T-helper 2 cell treated with Interferon-gamma antibody and Interleukin-4, amounts not matched to agents 100 ng/mL and 5 ng/mL, for 36 hours (primary cell): ENCODE results near the gene ZNF180. TPM values are rescaled to one million over a fixed set of nuclear protein-coding genes. Genes with fewer than 3 reads are reported as not detected.
"Not testable (repeated sequence)": the region's sequence is repeated elsewhere in the genome, so short reads cannot be mapped to it uniquely, and the experiment has no call there.

Source experiments
- intact Hi-C: fragments of 100-400 bp; cut with micrococcal nuclease; formaldehyde crosslinking; loops from one replicate; pipeline ENCODE4 v1.15.1; 2023
- total RNA-seq: library from RNA; stranded (reverse); gene quantifications from 2 replicates; pipeline ENCODE4 v1.2.3, GENCODE V29; 2022

Gene ZNF180
- total RNA-seq, result 9.8 and 11.8 TPM in 2 replicates

DNA sequence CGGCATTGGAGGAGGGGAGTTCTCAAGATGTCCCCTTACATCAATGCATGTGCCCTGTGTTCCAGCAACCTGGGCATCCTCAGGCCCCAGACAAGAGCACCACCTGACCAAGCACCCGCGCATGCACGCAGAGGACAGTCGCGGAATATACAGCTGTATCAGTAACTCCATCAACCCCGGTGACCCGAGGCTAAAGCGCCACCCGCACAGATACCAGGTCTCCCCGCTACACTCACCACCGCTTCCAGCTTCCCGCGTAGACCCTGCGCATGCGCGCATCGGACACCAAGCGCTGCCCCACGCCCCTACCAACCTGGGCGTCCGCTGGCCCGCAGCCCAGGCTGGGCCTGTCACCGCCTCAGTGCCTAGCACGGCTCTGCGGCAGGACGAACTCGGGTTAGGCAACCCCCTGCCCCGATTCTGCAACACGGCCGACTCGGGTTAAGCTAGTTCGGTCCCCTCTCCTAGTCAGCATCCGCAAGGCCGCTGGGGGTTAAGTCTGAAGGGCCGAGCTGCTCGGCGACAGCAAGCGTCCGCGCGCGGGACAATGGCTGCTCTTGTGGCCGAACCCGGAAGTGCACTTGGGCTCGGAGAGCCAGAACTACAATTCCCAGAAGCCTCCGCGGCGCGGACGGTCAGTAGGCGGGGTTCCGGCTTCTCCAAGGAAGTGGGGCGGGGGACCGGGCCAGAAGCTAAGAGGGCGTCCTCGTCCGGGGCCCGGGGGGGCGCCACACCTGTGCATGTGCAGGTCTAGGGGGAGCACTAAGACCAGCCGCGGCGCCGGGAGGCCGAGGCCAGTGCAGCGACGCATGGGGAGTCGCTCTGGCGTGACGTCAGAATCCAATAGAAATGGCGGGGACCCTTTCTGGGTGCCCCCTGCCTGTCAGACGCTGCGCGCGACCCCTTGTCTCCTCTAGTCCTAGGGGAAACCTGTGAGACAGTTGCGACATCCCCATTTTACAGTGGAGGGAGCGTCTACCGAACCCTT, at the start of gene ZNF180:
Gene ZNF180, minus strand, starts transcription at position 561 of the 988 bp plus-strand sequence. CDS start 3,188 bp downstream, outside the sequence.
- intact Hi-C loops, result loop anchor here (1.0 to 2.0 kb wide), 6 partner anchors 23 to 565 kb away; partner anchors contain the start of genes ZNF155, ZNF225, ZNF227 and ZNF45

DNA sequence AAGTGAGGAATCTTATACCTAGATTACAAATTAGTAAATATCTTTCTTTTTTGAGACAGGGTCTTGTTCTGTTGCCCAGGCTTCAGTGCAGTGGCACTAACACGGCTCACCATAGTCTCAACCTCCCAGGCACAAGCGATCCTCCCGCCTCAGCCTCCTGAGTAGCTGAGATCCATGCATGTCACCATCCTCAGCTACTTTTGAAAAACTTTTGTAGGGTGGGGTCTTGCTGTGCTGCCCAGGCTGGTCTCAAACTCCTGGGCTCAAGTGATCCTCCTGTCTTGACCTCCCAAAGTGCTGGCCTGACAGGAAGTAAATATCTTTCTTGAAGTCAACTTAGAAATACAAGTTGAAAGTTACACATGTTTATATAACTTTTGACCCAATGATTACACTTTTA, 49.2 kb upstream of the ZNF180 start:
- intact Hi-C loops, result no loop called here

DNA sequence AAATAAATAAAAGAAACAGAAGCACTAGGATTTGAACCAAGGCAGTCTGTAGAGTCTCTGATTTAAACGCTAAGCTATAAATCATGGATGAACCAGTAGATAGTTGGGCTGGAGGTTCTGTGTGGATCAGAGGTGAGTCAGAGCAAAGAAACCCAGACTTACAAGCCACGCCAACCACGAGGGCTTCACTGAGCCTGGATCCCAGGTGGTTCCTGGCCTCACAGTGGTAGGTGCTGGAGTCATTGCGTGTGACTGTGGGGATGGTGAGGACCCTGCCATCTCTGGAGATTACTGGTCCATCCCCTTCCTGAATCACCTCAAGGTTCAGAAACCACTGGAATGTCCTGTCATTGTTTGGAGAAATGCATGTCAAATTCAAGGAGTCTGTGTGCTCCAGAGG, 48.4 kb upstream of the ZNF180 start:
- intact Hi-C loops, result no loop called here

DNA sequence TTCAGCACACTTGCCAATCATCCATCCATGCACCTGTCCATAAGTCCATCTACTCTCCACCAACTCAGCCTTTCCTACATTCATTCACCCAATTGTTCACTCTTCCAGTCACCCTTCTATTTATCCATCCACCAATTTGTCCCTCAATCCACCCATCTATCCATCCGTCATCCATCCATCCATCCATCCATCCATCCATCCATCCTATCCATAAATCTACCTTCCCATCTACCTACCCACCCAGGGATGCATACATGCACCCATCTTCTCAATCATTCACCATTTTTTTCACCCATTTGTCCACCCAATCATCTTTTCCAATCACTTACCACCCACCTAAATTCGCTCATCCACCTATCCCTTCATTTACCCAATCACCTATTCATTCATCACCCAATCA, 43.7 kb upstream of the ZNF180 start:
- intact Hi-C loops, result no loop called here

DNA sequence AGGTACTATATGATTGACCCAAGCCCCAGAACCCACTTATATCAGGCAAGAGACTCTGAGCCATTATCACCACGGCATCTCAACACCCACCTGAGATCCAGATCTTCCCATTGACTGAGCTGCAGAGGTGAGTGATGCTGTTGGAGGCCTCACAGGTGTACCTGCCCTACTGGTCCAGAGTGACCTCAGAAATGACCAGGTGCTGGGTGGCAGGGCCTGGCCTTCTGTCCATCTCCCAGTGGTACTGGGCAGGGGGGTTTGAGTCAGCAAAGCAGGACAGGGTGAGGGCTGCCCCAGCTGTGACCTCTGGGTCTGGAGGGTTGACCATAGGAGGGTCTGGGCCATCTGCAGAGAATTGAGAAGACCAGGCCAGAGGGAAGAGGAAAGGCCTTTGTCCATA, 42.3 kb upstream of the ZNF180 start:
- intact Hi-C loops, result no loop called here

DNA sequence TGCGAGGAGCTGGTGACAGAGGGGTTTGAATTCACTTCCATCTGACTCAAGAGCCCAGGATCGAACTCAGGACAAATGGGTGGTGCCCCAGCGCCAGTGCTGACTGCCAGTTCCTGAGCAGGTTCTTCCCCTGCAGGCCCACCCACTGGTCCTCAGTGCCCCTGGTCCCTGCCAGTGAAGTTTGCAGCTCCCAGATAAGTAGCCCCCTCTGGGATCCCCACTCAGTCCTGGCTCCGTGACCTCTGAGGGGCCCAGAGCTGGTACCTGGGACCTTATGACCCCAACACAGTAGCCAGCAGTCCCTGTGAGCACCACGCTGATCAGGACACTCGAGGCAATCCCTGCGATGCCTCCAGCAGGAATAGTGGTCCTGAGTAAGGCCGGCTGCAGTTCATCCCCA, 40.4 kb upstream of the ZNF180 start:
- intact Hi-C loops, result no loop called here

DNA sequence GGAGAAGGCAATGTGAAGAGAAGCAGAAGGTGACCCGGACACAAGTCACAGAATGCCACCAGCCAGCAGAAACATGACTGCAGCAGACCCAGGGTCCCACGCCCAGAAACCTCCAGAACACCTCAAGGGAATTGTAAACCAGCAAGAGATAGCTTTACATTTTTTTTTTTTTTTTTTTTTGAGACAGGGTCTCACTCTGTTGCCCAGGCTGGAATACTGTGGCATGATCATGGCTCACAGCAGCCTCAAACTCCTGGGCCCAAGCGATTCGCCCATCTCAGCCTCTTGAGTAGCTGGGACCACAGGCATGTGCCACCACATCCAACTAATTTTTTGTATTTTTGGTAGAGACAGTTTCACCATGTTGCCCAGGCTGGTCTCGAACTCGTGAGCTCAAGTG, 39.7 kb upstream of the ZNF180 start:
- intact Hi-C loops, result no loop called here

DNA sequence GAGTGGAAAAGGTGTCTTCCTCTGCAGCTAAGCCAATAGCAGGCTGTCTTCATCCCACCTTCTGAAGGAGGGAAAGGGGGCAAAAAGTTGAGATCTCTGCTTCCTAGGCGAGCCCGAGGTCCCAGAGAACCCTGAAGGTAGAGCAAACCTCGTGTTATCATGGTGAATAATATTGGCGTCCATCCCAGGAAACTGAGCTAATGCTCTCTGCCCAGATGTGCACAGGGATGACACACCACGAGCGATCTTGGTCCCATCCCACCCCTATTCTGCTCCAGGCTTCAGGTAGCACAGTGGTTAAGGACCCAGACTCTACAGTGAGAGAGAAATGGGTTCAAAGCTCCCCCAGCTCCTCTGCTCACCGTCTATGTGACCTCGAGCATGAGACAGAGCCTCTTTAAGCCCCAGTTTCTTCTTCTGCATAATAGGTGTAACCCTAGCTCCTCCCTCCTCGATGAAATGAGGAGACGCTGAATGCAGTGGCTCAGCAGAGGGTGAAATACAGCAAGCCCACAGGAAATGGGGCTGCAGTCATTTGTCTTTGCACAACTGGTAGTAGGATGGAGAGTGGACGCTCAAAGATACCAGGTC, 39.0 kb upstream of the ZNF180 start:
- intact Hi-C loops, result no loop called here

DNA sequence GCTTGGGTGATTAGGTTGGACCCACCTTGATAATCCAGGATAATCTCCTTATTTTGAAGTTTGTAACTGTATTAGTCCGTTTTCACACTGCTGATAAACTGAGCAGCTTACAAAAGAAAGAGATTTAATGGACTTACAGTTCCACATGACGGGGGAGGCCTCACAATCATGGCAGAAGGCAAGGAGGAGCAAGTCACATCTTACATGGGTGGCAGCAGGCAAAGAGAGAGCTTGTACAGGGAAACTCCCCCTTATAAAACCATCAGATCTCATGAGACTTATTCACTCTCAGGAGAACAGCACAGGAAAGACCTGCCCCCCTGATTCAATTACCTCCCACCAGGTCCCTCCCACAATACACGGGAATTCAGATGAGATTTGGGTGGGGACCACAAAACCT, 35.0 kb upstream of the ZNF180 start:
- intact Hi-C loops, result not testable (repeated sequence)

DNA sequence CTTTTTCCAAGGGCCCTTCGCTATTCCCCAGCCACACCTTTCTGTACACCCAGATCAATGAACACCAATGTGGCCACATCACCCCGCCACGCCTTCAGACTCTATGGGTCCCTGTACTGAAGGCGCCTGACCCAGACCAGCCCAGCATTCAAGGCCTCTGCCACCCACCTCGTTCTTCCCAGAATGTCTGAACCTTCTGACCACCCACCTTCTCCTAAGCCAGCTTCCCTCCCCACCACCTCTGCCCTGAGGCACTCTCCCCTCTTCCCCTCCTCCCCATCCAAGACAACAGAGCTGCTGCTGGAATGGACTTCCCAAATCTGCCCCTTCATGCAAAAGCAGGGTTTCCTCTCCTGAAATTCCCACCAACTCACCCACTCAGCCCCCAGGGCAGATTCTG, 32.5 kb upstream of the ZNF180 start:
- intact Hi-C loops, result no loop called here

DNA sequence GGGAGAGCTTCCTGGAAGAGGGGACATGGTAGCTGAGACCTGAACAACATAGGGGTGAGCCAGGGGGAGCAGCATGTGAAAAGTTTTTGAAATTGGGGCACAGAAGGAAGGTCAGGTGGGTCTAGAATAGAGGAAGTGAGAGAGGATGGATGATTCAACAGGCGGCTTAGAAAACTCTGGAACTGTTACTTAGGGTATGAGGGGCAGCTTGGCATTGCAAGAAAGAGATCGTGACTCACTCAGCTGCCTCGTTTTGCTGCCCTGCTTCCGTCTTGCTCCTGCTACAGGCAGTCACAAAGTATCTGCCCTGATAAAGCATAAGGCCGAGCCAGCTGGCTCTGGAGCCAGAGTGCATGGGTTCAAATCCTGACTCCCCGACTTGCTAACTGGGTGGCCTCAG, 30.5 kb upstream of the ZNF180 start:
- intact Hi-C loops, result no loop called here

DNA sequence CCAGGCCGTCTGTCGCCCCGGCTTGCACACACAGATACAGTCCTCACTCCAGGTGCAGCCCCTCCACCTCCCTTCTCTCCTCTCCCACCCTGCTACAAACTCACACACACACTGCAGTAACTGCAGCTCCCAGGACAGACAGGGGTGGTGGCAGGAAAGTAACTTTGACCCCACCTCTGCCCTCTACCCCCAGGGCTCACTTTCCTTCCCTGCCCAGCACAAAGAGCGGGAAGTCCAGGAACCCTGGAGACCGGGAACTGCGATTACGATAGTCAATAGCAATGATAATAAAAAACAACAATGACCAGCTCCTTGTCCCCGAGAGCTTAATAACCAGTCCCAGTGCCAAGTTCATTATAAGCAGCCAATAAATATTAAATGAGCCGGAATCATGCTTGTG, 29.2 kb upstream of the ZNF180 start, which contains the start of gene CEACAM20:
Gene CEACAM20, minus strand, starts transcription at position 140 of the 400 bp plus-strand sequence. CDS start 166 bp downstream, outside the sequence.
- intact Hi-C loops, result no loop called here

DNA sequence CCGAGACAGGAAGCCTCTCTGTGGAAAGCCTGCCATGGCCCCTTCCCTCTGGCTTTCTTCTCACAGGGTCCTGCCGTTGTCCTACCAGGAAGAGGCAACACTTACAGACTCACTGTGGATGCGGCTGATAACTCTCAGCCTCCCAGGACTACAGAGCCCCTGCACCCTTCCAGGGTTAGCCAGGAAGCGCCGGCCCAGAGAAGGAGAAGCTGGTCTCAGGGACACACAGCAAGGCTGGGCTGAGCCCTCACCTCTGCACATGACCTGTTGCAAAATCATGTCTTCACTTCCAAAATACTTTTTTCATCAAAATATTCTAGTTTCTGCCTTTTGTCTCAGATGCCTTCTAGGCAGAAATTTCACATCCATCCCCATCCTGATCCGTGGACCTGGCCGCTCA, 27.2 kb upstream of the ZNF180 start:
- intact Hi-C loops, result no loop called here

DNA sequence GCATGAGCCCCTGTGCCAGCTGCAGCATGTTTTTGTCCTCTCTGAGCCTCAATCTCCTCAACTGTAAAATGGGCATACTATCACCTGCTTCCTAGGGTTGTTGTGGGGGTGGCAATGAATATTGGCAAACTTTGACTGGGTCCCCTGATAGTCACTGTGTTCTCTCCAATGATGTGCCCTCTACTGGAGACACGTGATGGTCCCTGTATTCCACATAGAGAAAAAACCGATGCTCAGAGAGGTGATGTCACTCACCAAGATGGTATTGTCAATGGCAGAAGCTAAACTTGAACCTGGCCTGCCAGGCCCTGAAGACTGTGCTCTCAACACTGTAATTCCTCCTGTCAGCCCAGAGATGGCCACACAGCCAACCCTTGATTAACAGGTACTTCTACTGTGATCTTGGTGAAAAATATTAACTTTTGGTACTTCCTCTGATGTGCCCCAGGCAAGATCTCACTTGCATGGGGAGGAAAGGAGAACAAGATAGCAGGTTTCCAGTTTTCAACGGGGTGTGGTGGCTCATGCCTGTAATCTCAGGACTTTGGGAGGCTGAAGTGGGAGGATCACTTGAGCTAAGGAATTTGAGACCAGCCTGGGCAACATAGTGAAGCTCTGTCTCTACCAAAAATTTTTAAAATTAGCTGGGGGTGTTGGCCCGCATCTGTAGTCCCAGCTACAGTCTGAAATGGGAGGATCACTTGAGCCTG, 25.6 kb upstream of the ZNF180 start:
- intact Hi-C loops, result no loop called here

DNA sequence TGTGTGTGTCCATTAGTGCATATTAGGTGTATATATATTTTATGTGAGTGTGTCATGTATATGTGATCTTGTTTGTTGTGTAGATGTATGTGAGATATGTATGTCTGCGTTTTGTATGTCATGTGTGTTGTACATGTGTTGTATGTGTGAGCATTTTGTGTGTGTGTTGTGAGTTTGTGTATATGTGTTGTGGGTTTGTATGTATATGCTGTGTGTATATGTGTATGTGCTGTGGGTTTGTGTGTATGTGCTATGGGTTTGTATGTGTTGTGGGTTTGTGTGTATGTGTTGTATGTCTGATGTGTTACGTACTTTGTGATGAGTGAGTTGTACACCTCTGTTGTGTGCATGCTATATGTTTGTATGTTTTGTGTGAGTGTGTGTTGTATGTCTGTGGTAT, 21.0 kb upstream of the ZNF180 start:
- intact Hi-C loops, result no loop called here

DNA sequence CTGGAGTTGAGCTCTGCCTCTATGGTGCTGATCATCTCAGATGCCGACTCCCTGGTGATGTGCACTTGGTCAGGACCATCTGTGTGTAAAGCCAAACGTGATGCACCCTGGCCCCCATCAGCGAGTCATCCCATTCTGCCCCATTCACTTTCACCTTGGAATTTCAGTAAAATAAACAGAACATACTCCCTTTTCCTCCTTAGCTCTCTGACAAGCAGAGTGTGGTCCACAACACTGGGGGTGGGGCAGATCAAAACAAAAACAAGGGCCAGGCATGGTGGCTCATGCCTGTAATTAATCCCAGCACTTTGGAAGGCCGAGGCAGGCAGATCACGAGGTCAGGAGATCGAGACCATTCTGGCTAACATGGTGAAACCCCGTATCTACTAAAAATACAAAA, 16.8 kb upstream of the ZNF180 start:
- intact Hi-C loops, result no loop called here

DNA sequence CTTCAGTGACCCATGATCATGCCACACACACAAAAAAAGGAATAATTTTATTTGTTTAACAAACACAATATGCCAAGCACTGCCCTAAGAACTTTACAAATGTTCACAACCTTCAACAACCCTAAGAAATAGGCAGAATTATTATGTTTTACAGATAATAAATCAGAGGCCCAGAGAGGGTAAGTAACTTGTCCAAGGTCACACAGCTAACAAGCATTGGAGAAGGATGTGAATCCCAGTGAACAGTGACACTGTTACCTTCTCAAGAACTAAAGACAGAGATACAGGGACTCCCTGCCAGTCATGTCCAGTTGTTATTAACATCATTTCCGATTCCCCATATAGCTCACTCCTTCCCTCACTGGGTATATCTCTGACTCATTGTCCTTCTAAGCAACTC, 15.6 kb upstream of the ZNF180 start:
- intact Hi-C loops, result no loop called here

DNA sequence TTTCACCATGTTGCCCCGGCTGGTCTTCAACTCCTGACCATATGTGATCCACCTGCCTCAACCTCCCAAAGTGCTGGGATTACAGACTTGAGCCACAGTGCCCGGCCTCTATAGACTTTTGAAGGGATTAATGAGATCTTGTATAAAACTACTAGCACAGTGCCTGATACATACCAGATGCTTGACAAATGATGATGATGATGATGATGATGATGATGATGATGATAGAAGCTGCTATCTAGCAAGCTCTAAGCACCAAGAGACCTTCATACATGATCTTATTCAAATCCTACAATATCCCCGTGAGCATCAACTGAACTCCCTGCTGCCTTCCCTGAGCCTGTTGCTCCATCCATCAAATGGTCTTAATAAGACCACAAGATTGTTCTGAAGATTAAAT, 14.7 kb upstream of the ZNF180 start:
- intact Hi-C loops, result no loop called here

DNA sequence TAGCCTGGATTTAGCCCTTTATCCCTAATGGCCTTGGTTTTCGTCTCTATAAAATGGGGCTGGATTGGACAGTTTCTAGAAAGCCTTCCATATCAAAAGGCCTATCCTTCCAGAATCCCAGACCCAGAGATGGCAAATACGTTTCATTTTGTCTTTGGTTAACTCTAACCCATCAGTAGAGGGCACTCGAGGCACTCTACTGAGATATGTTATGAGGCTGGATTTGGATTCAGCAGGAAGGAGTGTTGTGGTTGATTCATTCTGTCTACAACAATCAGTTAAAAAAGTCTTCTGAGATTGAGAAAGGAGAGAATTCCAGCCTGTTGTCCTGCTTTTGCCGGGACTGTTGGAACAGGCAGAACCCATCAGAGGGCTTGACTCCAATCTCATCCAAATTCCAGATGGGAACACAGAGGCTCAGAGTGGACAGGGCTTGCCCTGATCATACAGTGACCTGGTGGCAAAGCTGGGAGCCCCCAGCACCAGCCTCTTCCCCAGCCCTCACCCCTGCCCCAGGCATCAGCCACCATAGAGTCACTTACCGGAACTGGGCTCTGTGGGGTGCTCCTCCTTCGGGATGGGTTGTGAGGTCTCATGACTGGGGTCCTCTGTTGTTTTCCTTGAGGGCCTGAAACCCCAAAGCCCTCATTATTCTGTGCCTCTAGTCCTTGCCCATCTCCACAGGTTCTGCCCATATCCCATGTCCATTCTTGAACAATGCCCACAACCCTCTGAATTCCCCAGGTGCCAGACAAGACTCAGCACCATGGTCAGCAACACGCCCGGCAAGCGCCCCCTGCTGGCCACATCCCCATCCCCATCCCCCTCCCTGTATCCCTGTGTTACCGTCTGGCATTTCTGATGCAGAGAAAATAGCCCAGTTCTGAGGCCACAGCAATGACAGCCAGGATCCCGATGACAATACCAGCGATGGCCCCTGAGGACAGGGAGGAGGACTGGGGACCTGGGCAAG, 12.3 kb upstream of the ZNF180 start:
- intact Hi-C loops, result no loop called here

DNA sequence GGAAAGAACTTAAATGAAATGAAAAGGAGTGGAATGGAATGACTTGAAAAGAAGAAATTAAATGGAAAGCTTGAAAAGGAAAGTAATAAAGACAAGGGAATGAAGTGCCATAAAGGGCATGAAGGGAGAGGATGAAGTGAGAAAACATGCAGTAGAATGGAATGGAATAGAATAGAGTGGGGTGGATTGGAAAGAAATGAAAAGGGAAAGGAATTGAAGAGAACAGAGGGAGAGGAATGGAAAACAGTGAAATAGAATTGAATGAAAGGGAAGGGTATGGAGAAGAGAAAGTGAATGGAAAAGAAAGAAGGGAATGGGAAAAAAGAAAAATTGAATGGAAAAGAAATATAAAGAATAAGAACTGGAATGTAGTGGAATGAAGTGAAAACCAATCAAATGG, 9.2 kb upstream of the ZNF180 start:
- intact Hi-C loops, result no loop called here

DNA sequence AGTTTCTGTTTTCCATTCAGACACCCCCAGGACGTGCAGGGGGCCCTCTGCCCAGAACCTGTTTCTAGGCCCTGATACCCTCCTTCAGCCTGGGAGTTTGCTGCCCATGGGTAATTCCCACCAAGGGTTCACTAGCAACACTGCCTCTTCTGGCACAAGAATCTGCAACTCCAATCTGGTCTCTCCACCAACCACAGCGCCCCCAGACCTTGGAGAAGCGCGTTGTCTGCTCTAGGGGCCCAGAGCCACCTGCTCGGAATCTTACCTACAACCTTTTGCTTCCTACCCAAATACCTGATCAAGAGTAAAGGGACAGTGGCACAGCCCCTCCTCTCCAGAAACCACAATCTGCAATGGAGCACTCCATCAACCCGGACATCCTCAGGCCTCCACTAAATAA, 763 bp downstream of the ZNF180 start:
- intact Hi-C loops, result no loop called here
